Measurements from ENCODE around the gene SLC38A7. TPM values are rescaled to one million over a fixed set of nuclear protein-coding genes. Genes with fewer than 3 reads are reported as not detected.

Gene SLC38A7
- total and polyA plus RNA-seq, 7 experiments from 2014 or later = 3.4 to 16.8 (median 12.6) TPM

DNA sequence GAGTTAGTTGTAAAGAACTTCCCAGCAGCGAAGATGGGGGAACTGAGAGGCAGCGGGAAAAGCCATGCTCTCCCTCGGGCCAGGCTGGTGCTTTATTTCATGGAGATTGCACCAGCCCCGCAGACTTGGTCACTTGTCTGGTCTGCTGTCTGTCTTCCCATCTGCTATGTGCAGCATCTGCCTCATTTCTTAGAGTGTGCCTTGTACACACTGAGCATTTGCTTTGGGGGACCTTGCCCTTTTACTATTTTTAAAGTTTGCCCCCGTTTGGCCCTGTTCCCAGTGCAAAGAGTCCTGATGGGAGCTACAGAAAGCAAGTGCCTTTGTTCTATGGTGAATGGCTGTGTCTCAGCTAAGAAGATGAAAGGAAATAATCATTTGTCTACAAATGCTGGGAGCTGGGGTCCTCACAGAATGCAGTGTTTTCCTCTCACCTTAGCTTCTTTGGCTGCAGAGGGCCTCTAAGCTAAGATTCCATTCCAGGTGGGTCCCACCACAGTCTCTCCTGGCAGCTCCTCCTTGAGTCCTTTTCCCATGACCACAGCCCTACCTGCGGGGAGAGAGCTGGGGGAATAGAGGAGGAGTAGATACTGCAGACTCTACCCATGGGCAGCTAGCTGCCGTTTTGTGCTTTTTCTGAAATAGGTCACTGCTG is 29.9 kb downstream of the SLC38A7 start:
- Mint-ChIP-seq H3K36me3 (no peaks in the 10 kb centered on the region), H3K27ac (no peak overlapping the region), H3K4me3 (no peak overlapping the region), H3K9me3 (no peaks in the 10 kb centered on the region), H3K4me1 (no peaks in the 10 kb centered on the region), H3K27me3 (peaks cover 0 to 5% (median 0%) of the 10 kb centered on the region in 5 donors)
- H3K36me3 ChIP-seq (ENCODE audit: control insufficient read depth in 2 of 3, insufficient read depth in 3 of 3, low read length in 3 of 3) = no peaks in the 10 kb centered on the region
- DNase-seq = no peak
- CTCF ChIA-PET = no interaction called here
- no peaks in the 10 kb centered on the region for H3K9me3 ChIP-seq (ENCODE audit: control insufficient read depth in 2 of 3, low read length in 3 of 3)
- H3K27me3 ChIP-seq (ENCODE audit: control insufficient read depth in 2 of 2, insufficient read depth in 2 of 2, low read length in 2 of 2) = no peaks in the 10 kb centered on the region
- no peak for ATAC-seq
- H3K4me1 ChIP-seq (ENCODE audit: control insufficient read depth in 2 of 2, insufficient read depth in 2 of 2, low read length in 2 of 2) = no peaks in the 10 kb centered on the region
- no peak overlapping the region for H3K4me3 ChIP-seq (ENCODE audit: low read length)
- intact Hi-C loops (cut with micrococcal nuclease) = no loop called here
- H3K27ac ChIP-seq (ENCODE audit: low read depth, low read length) = no peak overlapping the region
- POLR2A ChIA-PET = no interaction called here

DNA sequence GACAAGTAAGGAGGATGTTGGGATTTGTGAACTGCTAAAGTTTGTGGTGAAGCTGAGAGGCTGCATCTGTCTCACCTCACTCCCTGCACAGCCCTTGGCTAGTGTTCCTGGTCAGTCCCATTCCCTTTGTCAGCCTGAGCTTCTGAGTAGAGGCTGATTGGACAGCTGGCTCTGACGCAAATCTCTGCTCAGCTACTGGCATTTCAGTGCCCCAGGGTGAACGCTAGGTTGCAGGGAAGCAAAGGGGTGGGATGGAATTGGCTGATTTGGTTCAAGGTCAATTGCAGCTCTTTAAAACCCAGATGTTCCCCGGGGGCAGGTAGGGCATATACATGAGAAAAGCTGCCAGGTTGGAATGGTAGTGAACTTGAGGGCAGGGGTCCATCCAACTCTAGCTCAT is 31.8 kb downstream of the SLC38A7 start:
- H3K27me3 ChIP-seq (ENCODE audit: control insufficient read depth in 2 of 2, insufficient read depth in 2 of 2, low read length in 2 of 2) = no peaks in the 10 kb centered on the region
- no peak overlapping the region for H3K27ac ChIP-seq (ENCODE audit: low read depth, low read length)
- Mint-ChIP-seq H3K36me3 (no peaks in the 10 kb centered on the region), H3K4me1 (no peaks in the 10 kb centered on the region), H3K4me3 (no peak overlapping the region), H3K27ac (no peak overlapping the region), H3K9me3 (no peaks in the 10 kb centered on the region), H3K27me3 (peaks cover 0 to 5% (median 0%) of the 10 kb centered on the region in 5 donors)
- no peak overlapping the region for H3K4me3 ChIP-seq (ENCODE audit: low read length)
- ChIA-PET CTCF (no interaction called here), POLR2A (no interaction called here)
- H3K36me3 ChIP-seq (ENCODE audit: control insufficient read depth in 2 of 3, insufficient read depth in 3 of 3, low read length in 3 of 3) = no peaks in the 10 kb centered on the region
- H3K9me3 ChIP-seq (ENCODE audit: control insufficient read depth in 2 of 3, low read length in 3 of 3) = no peaks in the 10 kb centered on the region
- no peak for ATAC-seq
- no peak for DNase-seq
- intact Hi-C loops (cut with micrococcal nuclease) = no loop called here
- H3K4me1 ChIP-seq (ENCODE audit: control insufficient read depth in 2 of 2, insufficient read depth in 2 of 2, low read length in 2 of 2) = no peaks in the 10 kb centered on the region

- H3K36me3 Mint-ChIP-seq = no peaks in the 10 kb centered on the region
- H3K27ac Mint-ChIP-seq = no peak overlapping the region
- Histone ChIP-seq H3K4me1 (ENCODE audit: control insufficient read depth in 2 of 2, insufficient read depth in 2 of 2, low read length in 2 of 2) (no peaks in the 10 kb centered on the region), H3K4me3 (ENCODE audit: low read length) (no peak overlapping the region), H3K9me3 (ENCODE audit: control insufficient read depth in 2 of 3, low read length in 3 of 3) (no peaks in the 10 kb centered on the region), H3K36me3 (ENCODE audit: control insufficient read depth in 2 of 3, insufficient read depth in 3 of 3, low read length in 3 of 3) (no peaks in the 10 kb centered on the region), H3K27ac (ENCODE audit: low read depth, low read length) (no peak overlapping the region), H3K27me3 (ENCODE audit: control insufficient read depth in 2 of 2, insufficient read depth in 2 of 2, low read length in 2 of 2) (no peaks in the 10 kb centered on the region)
- CTCF ChIA-PET = no interaction called here
- POLR2A ChIA-PET = no interaction called here
- H3K4me1 Mint-ChIP-seq = no peaks in the 10 kb centered on the region
- DNase-seq (no peak), ATAC-seq (no peak)
- H3K9me3 Mint-ChIP-seq = no peaks in the 10 kb centered on the region
- H3K4me3 Mint-ChIP-seq = no peak overlapping the region
- peaks cover 0 to 5% (median 0%) of the 10 kb centered on the region in 5 donors for H3K27me3 Mint-ChIP-seq
- intact Hi-C loops (cut with micrococcal nuclease) = no loop called here
Observed at GRCh38 chr16:58651965-58652348, 32.6 kb downstream of the SLC38A7 start.

GRCh38 chr16:58649707-58650106 is 34.9 kb downstream of the SLC38A7 start:
- H3K4me3 Mint-ChIP-seq = no peak overlapping the region

GRCh38 chr16:58647107-58647506 is 37.5 kb downstream of the SLC38A7 start:
- H3K27ac Mint-ChIP-seq = no peak overlapping the region
- ChIA-PET CTCF (interaction anchor here (0.5 kb wide), 1 partner anchor 57 kb away, joined by 3 read pairs; no protein-coding TSS in a partner anchor), POLR2A (no interaction called here)
- no peaks in the 10 kb centered on the region for H3K9me3 Mint-ChIP-seq
- Histone ChIP-seq H3K4me1 (ENCODE audit: control insufficient read depth in 2 of 2, insufficient read depth in 2 of 2, low read length in 2 of 2) (no peaks in the 10 kb centered on the region), H3K27ac (ENCODE audit: low read depth, low read length) (no peak overlapping the region), H3K27me3 (ENCODE audit: control insufficient read depth in 2 of 2, insufficient read depth in 2 of 2, low read length in 2 of 2) (no peaks in the 10 kb centered on the region), H3K36me3 (ENCODE audit: control insufficient read depth in 2 of 3, insufficient read depth in 3 of 3, low read length in 3 of 3) (no peaks in the 10 kb centered on the region), H3K4me3 (ENCODE audit: low read length) (no peak overlapping the region), H3K9me3 (ENCODE audit: control insufficient read depth in 2 of 3, low read length in 3 of 3) (no peaks in the 10 kb centered on the region)
- no peaks in the 10 kb centered on the region for H3K36me3 Mint-ChIP-seq
- no peak overlapping the region for H3K4me3 Mint-ChIP-seq
- DNase-seq (no peak), ATAC-seq (no peak)
- no peaks in the 10 kb centered on the region for H3K27me3 Mint-ChIP-seq
- intact Hi-C loops (cut with micrococcal nuclease) = no loop called here
- no peaks in the 10 kb centered on the region for H3K4me1 Mint-ChIP-seq

More at GRCh38 chr16:58649707-58650106, 34.9 kb downstream of the SLC38A7 start:
- ChIA-PET CTCF (no interaction called here), POLR2A (no interaction called here)
- Mint-ChIP-seq H3K4me1 (no peaks in the 10 kb centered on the region), H3K36me3 (no peaks in the 10 kb centered on the region), H3K27ac (no peak overlapping the region), H3K9me3 (no peaks in the 10 kb centered on the region), H3K27me3 (peaks cover 0 to 4% (median 0%) of the 10 kb centered on the region in 5 donors)
- H3K4me1 ChIP-seq (ENCODE audit: control insufficient read depth in 2 of 2, insufficient read depth in 2 of 2, low read length in 2 of 2) = no peaks in the 10 kb centered on the region
- ATAC-seq = no peak
- H3K9me3 ChIP-seq (ENCODE audit: control insufficient read depth in 2 of 3, low read length in 3 of 3) = no peaks in the 10 kb centered on the region
- no peaks in the 10 kb centered on the region for H3K27me3 ChIP-seq (ENCODE audit: control insufficient read depth in 2 of 2, insufficient read depth in 2 of 2, low read length in 2 of 2)
- H3K36me3 ChIP-seq (ENCODE audit: control insufficient read depth in 2 of 3, insufficient read depth in 3 of 3, low read length in 3 of 3) = no peaks in the 10 kb centered on the region
- intact Hi-C loops (cut with micrococcal nuclease) = no loop called here
- no peak overlapping the region for H3K4me3 ChIP-seq (ENCODE audit: low read length)
- no peak overlapping the region for H3K27ac ChIP-seq (ENCODE audit: low read depth, low read length)
- no peak for DNase-seq

DNA sequence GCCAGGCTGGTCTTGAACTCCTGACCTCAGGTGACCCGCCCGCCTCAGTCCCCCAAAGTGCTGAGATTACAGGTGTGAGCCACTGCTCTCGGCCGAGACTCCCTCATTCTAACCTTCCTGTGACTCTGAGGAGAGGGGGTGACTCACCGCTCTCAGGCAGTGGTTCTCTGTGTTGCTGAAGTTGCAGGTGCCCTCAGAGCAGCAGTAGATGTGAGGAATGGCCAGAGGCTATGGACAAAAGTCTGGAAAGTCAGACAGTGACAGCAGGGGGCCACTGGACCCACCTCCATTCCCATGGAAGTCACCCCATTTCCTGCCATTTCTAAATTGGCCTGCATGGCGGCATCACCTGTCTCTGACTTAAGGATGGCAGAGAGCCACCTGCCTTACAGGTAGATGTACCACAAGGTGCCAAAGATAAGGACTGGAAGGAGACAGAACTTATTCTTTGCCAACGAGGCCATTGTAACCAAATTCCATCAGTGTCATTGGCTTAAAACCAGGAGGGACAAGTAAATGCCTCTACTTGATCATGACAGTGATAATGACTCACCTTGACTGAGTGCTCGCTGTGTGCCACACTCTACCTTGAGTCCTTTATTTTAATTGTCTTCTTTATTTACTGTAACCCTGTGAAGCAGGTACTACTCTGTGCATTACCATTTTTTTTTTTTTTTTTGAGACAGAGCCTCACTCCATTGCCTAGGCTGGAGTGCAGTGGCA is 39.6 kb downstream of the SLC38A7 start:
- Mint-ChIP-seq H3K27me3 (peaks cover 0 to 3% (median 0%) of the 10 kb centered on the region in 5 donors), H3K4me3 (no peak overlapping the region), H3K36me3 (no peaks in the 10 kb centered on the region), H3K9me3 (no peaks in the 10 kb centered on the region), H3K27ac (no peak overlapping the region), H3K4me1 (no peaks in the 10 kb centered on the region)
- ChIA-PET POLR2A (no interaction called here), CTCF (no interaction called here)
- no peak overlapping the region for H3K27ac ChIP-seq (ENCODE audit: low read depth, low read length)
- no peaks in the 10 kb centered on the region for H3K27me3 ChIP-seq (ENCODE audit: control insufficient read depth in 2 of 2, insufficient read depth in 2 of 2, low read length in 2 of 2)
- ATAC-seq (no peak), DNase-seq (no peak)
- intact Hi-C loops (cut with micrococcal nuclease) = no loop called here
- no peaks in the 10 kb centered on the region for H3K9me3 ChIP-seq (ENCODE audit: control insufficient read depth in 2 of 3, low read length in 3 of 3)
- H3K36me3 ChIP-seq (ENCODE audit: control insufficient read depth in 2 of 3, insufficient read depth in 3 of 3, low read length in 3 of 3) = no peaks in the 10 kb centered on the region
- no peaks in the 10 kb centered on the region for H3K4me1 ChIP-seq (ENCODE audit: control insufficient read depth in 2 of 2, insufficient read depth in 2 of 2, low read length in 2 of 2)
- H3K4me3 ChIP-seq (ENCODE audit: low read length) = no peak overlapping the region

- H3K27ac Mint-ChIP-seq = no peak overlapping the region
- no peak overlapping the region for H3K4me3 ChIP-seq (ENCODE audit: low read length)
- CTCF ChIA-PET = no interaction called here
Observed at GRCh38 chr16:58644108-58644507, 40.5 kb downstream of the SLC38A7 start.

More at GRCh38 chr16:58644108-58644507, 40.5 kb downstream of the SLC38A7 start:
- H3K27ac ChIP-seq (ENCODE audit: low read depth, low read length) = no peak overlapping the region
- no peaks in the 10 kb centered on the region for H3K36me3 Mint-ChIP-seq
- H3K36me3 ChIP-seq (ENCODE audit: control insufficient read depth in 2 of 3, insufficient read depth in 3 of 3, low read length in 3 of 3) = no peaks in the 10 kb centered on the region
- peaks cover 0 to 8% (median 0%) of the 10 kb centered on the region in 5 donors for H3K27me3 Mint-ChIP-seq
- H3K9me3 Mint-ChIP-seq = no peaks in the 10 kb centered on the region
- ATAC-seq (no peak), DNase-seq (no peak)
- H3K9me3 ChIP-seq (ENCODE audit: control insufficient read depth in 2 of 3, low read length in 3 of 3) = no peaks in the 10 kb centered on the region
- no peak overlapping the region for H3K4me3 Mint-ChIP-seq
- no peaks in the 10 kb centered on the region for H3K4me1 Mint-ChIP-seq
- no peaks in the 10 kb centered on the region for H3K27me3 ChIP-seq (ENCODE audit: control insufficient read depth in 2 of 2, insufficient read depth in 2 of 2, low read length in 2 of 2)
- no peaks in the 10 kb centered on the region for H3K4me1 ChIP-seq (ENCODE audit: control insufficient read depth in 2 of 2, insufficient read depth in 2 of 2, low read length in 2 of 2)
- POLR2A ChIA-PET = no interaction called here
- intact Hi-C loops (cut with micrococcal nuclease) = no loop called here
